ENCODE results near the gene ITGB7. TPM values are rescaled to one million over a fixed set of nuclear protein-coding genes. Genes with fewer than 3 reads are reported as not detected.

The ITGB7 gene
- total RNA-seq, 2 donors from 2014 or later: 88.0 to 111 TPM

DNA sequence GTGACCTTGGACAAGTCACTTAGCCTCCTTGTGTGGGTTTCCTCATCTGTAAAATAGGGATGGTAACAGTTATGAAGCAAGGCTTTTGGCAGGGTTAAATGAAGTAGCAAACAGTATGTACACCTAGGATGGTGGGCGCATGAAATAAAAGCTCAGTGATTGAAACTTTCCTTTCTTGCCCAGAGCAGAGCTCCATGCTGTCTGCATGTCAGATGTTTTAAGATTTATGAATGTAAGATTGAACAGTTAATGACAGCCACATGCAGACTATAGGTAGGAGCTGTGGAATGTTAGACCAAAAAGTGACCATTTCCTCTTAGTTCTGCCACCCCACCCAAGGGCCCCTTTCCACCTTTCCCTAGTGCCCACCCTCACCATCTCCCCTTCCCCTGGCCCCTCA is 12.1 kb downstream of the ITGB7 start:
- Mint-ChIP-seq H3K27ac (no peak overlapping the region), H3K36me3 (ENCODE audit: insufficient read depth in 2 of 2) (peaks cover 1 to 10% of the 10 kb centered on the region in 2 donors), H3K4me3 (no peak overlapping the region), H3K27me3 (ENCODE audit: low read depth) (no peaks in the 10 kb centered on the region), H3K9me3 (no peaks in the 10 kb centered on the region), H3K4me1 (ENCODE audit: low read depth) (peaks cover 29% of the 10 kb centered on the region)
- DNase-seq: no peak
- no peak for ATAC-seq (replicated peaks in 1 of 2)

DNA sequence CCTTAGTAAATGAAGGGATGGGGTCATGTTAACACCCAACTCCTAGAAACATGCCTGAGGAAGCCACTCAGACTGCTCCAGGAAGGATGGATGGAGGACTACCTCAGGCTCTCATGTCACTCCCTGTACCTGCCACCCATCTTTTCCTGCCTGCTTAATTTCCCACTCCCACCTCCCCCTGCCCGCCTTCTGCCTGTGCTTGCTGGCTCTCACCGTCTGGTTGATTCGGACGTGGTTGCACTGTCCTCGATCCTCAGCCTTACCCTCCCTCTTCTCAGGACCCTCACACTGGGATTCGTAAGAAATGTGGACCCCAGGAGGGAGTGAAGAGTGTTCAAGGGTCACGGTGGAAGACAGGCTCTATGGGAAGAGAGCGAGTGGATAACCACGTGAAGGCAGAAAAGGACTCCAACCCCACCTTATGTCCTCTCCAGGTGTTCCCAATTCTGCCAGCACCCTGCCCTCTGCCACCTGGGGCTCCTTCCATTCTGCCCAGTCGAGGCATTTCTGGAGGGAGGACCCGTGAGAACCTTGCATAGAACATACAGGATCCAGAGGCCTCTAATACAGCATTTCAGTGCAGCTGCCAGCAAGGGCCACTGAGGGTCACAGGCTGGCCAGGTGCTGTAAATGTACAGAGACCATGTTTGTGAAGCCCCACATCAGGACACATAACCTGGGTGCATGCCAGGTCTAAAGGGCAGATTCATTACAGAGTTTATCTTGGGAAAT is 12.9 kb downstream of the ITGB7 start:
- H3K9me3 Mint-ChIP-seq: no peaks in the 10 kb centered on the region
- DNase-seq: no peak
- peaks cover 29% of the 10 kb centered on the region for H3K4me1 Mint-ChIP-seq (ENCODE audit: low read depth)
- peaks cover 1 to 9% of the 10 kb centered on the region in 2 donors for H3K36me3 Mint-ChIP-seq (ENCODE audit: insufficient read depth in 2 of 2)
- no peak overlapping the region for H3K4me3 Mint-ChIP-seq
- no peak overlapping the region for H3K27ac Mint-ChIP-seq
- no peaks in the 10 kb centered on the region for H3K27me3 Mint-ChIP-seq (ENCODE audit: low read depth)
- ATAC-seq (replicated peaks in 1 of 2): no peak

DNA sequence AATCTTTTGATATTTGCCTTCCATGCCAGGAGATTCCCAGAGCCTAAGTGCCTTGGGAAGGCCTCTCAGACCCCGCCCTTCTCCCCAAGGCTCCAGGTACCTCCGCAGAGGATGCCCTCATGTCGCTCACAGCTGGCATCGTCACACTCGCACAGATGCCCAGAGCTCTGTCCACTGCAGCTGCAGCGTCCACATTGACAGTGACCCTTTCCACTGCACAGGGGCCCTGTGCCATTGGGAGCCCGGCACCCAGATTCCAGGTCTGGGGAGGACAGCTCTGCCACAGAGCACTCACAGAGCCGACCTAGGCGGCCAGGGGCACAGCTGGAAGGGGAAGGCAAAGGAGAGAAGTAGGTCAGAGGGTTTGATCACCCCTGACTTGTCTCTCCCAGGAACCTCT is 14.0 kb downstream of the ITGB7 start:
- H3K36me3 Mint-ChIP-seq (ENCODE audit: insufficient read depth in 2 of 2): peaks cover 1 to 11% of the 10 kb centered on the region in 2 donors
- H3K27me3 Mint-ChIP-seq (ENCODE audit: low read depth): no peaks in the 10 kb centered on the region
- peak overlapping the region; percentile 27 for H3K27ac Mint-ChIP-seq
- no peak overlapping the region for H3K4me3 Mint-ChIP-seq
- DNase-seq: no peak
- H3K4me1 Mint-ChIP-seq (ENCODE audit: low read depth): peaks cover 18% of the 10 kb centered on the region
- no peak for ATAC-seq (replicated peaks in 1 of 2)
- H3K9me3 Mint-ChIP-seq: no peaks in the 10 kb centered on the region

DNA sequence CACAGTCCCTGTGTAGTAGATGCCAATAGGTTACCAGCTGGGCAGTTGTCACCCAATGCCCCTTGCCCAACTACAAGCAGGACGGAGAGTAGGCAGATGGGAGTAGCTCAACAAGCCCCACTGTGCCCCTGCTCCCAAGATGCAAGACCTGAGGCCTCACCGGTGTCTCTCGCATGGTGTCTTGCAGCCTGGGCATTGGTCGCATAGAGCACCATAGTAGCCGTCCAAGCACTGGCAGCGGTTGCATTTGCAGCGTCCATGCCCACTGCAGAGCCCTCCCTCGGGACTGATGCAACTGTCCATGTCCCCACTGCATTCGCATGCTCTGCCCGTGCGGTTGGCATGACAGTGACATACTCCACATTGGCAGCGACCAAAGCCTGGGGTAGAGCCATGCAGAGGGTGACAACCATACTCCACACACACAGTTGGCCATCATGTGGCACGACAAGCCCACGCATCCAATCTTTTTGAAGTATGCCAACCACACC is 14.5 kb downstream of the ITGB7 start:
- Mint-ChIP-seq H3K36me3 (ENCODE audit: insufficient read depth in 2 of 2) (peaks cover 1 to 11% of the 10 kb centered on the region in 2 donors), H3K4me3 (no peak overlapping the region), H3K4me1 (ENCODE audit: low read depth) (peaks cover 15% of the 10 kb centered on the region), H3K27ac (no peak overlapping the region), H3K27me3 (ENCODE audit: low read depth) (no peaks in the 10 kb centered on the region), H3K9me3 (no peaks in the 10 kb centered on the region)
- ATAC-seq (replicated peaks in 1 of 2): no peak
- DNase-seq: no peak

DNA sequence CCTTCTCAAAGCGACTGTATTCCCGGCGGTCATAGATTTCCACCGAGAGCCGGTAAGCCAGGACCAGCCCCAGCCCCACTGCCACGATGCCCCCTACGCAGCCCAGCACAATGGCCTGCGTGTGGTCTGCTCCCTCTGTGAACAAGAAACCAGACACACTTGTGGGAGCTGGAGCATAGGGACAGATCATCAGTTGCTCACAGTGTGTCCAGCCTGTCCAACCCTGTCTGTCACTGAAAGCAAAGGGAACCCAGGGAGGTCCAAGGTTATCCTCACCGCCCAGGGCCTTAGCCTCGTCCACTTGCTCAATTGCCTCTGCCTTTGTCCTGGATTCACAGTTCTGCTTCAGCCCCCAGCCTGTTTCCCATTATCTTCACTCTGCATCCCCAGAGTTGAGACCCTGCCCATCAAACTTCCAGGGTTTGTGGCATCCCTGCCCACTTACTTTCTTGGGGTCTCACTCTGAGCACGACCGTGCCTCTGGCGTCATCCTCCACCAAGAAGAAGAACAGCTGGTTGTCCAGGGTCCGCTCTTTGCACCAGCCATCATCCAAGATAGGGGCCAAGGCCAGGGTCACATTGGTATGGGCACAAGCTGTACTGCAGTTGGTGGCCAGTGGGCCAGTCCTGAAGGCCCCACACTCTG is 15.0 kb downstream of the ITGB7 start:
- peaks cover 15% of the 10 kb centered on the region for H3K4me1 Mint-ChIP-seq (ENCODE audit: low read depth)
- H3K27me3 Mint-ChIP-seq (ENCODE audit: low read depth): no peaks in the 10 kb centered on the region
- no peak overlapping the region for H3K27ac Mint-ChIP-seq
- no peak overlapping the region for H3K4me3 Mint-ChIP-seq
- H3K9me3 Mint-ChIP-seq: no peaks in the 10 kb centered on the region
- ATAC-seq (replicated peaks in 1 of 2) (no peak), DNase-seq (no peak)
- peaks cover 1 to 16% of the 10 kb centered on the region in 2 donors for H3K36me3 Mint-ChIP-seq (ENCODE audit: insufficient read depth in 2 of 2)

DNA sequence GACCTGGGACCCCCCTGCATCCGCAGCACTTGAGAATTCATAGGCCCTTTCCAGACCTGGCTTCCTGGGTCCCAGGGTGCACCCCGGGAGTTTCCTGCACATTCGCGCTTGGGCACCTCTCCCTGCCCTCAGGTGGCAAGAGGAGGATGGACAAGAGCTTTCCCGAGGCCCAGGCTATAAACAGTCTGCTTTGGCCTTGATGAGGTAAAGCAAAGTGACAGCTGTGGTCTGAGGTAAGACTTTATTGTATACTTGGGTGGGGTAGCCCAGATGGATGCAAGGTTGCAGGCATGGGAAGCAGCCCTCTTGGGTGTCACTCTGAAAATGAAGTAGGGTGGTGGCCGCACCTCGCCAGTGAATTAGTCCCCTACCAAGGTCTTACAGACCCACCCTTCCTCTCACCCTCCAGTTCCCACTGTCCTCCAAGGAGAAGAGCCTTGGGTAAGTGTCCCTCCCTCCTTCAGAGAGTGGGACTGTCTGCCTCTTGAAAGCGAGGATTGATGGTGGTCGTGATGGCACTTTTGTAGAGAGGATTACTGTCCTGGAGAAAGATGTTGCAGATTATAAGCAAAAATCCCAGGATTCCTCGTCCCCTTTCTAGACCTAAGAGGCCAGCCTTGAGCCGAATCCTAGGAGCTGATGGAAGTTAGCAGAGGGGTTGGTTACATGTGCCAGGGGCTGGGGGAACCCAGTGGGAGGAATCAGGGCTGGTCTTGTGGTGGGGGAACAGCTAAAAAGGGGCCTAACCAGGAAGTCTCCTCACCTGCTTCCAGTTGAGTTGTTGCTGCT is 15.8 kb downstream of the ITGB7 start:
- Mint-ChIP-seq H3K4me1 (ENCODE audit: low read depth) (peaks cover 15% of the 10 kb centered on the region), H3K27me3 (ENCODE audit: low read depth) (no peaks in the 10 kb centered on the region), H3K27ac (no peak overlapping the region), H3K36me3 (ENCODE audit: insufficient read depth in 2 of 2) (peaks cover 0 to 19% of the 10 kb centered on the region in 2 donors), H3K9me3 (no peaks in the 10 kb centered on the region), H3K4me3 (no peak overlapping the region)
- DNase-seq: no peak
- no peak for ATAC-seq (replicated peaks in 1 of 2)

DNA sequence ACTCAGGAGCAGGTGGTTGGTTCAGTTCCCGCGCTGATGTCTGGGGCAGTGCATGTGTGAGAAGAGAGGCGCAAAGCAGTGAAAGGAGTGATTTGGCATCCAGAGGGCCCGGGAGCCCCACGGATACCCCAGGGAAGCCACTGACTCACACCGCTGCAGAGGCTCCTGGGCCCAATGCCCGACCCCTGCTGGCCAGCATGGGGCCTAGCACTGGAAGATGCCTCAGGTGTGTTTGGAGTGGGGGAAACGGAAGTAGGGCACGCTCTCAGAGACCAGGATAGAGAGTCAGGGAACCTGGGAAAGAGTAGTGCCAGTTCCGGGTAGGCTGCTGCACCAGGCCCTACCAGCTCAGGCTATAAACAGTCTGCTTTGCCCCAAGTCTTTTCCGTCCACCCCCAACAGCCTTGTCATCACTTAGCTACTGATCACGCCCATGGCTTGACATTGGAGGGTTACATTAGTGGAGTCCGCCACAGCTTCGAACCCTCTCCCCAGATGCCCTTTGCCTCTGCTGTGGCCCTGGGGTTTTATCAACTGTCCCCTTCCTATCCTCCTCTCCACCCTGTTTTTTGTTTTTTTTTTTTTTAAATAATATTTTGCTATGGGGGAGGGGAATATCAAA is 16.8 kb downstream of the ITGB7 start:
- peak; percentile 86 for ATAC-seq (replicated peaks in 1 of 2)
- no peak overlapping the region for H3K27ac Mint-ChIP-seq
- no peaks in the 10 kb centered on the region for H3K9me3 Mint-ChIP-seq
- H3K36me3 Mint-ChIP-seq (ENCODE audit: insufficient read depth in 2 of 2): peaks cover 0 to 22% of the 10 kb centered on the region in 2 donors
- peaks cover 10% of the 10 kb centered on the region for H3K4me1 Mint-ChIP-seq (ENCODE audit: low read depth)
- DNase-seq: peak; percentile 48 to 58
- no peak overlapping the region for H3K4me3 Mint-ChIP-seq
- no peaks in the 10 kb centered on the region for H3K27me3 Mint-ChIP-seq (ENCODE audit: low read depth)

DNA sequence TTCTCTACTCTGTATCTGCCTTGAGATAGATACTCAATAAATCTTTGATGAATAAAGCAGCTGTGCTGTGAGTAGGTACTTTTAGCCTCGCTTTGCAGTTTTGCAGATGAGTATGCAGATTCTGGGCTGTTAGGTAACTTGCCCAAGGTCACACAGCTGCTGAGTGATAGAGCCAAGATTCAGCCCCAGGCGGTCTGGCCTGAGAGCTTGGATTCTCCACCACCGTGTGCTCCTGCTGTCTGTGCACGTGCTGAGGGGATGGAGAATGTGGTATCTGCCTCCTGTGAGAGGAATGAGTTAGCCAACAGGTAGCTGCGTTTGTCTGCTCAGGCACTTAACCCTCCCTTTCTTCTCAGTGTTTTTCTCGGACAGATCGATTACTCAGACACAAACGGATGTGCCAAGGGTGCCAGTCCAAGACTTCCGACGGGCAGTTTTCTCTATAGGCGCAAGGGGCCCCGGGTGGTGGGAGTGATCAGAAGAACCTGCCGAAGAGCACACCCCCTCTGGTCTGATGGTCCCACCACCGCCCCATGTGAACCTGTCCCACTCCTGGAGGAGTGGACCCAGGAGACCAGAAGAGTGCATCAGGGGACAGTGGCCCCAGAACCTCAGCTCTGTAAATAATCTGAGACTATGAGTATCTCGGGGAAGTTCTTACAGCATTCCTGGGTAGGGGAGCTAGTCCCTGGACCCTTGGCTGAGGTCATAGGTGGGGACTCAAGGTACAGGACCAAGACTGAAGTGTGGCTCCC is 19.7 kb downstream of the ITGB7 start:
- Mint-ChIP-seq H3K27ac (no peak overlapping the region), H3K4me3 (no peak overlapping the region), H3K36me3 (ENCODE audit: insufficient read depth in 2 of 2) (peaks cover 7 to 28% of the 10 kb centered on the region in 2 donors), H3K4me1 (ENCODE audit: low read depth) (peaks cover 35% of the 10 kb centered on the region), H3K9me3 (no peaks in the 10 kb centered on the region), H3K27me3 (ENCODE audit: low read depth) (no peaks in the 10 kb centered on the region)
- DNase-seq (no peak), ATAC-seq (replicated peaks in 1 of 2) (no peak)

DNA sequence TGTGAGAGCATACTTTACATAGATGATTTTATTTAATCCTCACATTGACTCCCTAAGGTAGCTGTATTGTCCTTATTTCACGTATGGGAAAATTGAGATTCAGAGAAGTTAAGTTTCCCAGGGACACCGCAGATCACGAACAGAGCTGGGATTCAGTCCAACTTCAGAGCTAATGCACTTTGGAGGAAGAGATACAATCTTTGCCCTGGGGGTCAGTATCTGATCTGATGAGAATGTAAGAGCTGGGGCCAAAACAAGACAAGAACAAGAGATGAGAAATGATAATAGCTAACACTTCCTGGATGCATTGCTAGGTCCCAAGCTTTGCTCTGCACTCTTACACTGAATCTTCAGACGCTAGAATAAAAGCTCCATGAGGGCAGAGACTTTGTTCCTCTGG is 20.3 kb downstream of the ITGB7 start:
- Mint-ChIP-seq H3K36me3 (ENCODE audit: insufficient read depth in 2 of 2) (peaks cover 11 to 30% of the 10 kb centered on the region in 2 donors), H3K4me1 (ENCODE audit: low read depth) (peaks cover 41% of the 10 kb centered on the region), H3K4me3 (no peak overlapping the region), H3K27ac (no peak overlapping the region), H3K9me3 (no peaks in the 10 kb centered on the region), H3K27me3 (ENCODE audit: low read depth) (no peaks in the 10 kb centered on the region)
- ATAC-seq (replicated peaks in 1 of 2) (no peak), DNase-seq (no peak)

DNA sequence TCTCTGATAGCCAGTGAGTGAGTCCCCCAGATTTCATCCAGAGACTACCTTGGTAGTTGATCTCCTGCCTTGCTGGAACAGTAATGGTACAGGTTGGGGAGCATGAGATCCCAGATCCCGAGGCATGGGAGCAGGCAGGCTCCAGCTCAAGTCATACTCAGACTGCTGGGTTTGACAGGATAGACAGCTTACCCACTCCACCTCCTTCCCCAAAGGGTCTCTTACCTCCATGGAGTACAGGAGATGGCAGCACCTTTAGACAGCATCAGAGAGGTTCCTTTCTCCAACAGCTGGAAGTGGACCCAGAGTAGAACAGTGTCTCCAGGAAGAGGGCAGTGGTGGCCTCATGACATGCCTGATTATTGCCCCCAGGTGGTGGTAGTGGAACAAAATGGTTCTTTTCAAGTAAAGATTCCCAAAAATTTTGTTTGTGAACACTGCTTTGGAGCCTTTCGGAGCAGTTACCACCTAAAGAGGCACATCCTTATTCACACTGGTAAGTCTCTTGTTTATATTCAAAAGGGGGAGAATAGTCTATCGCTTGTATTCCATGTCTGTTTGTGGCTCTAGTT is 21.4 kb downstream of the ITGB7 start:
- ATAC-seq (replicated peaks in 1 of 2): no peak
- H3K4me1 Mint-ChIP-seq (ENCODE audit: low read depth): peaks cover 47% of the 10 kb centered on the region

DNA sequence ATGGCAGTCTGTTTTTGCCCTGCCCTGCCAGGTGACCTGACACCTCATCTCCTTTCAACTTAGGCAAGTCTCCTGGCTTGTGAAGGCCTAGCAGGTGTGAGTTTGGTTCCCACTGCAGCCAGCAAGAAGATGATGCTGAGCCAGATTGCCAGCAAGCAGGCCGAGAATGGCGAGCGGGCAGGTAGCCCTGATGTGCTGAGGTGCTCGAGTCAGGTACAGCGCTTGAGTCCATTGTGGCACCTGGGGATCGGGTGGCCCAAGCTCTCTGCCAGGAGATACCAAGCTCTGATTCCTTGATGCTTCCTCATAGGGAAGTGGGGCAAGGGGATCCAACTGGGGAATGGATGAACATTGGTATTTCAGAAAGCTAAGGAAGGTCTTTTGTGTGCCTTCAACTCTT is 22.2 kb downstream of the ITGB7 start:
- Mint-ChIP-seq H3K9me3 (no peaks in the 10 kb centered on the region), H3K4me1 (ENCODE audit: low read depth) (peaks cover 46% of the 10 kb centered on the region), H3K4me3 (peak overlapping the region in 1 of 2 donors; percentile 7), H3K27me3 (ENCODE audit: low read depth) (no peaks in the 10 kb centered on the region), H3K36me3 (ENCODE audit: insufficient read depth in 2 of 2) (peaks cover 15 to 36% of the 10 kb centered on the region in 2 donors), H3K27ac (peak overlapping the region; percentile 24)
- ATAC-seq (replicated peaks in 1 of 2) (no peak), DNase-seq (no peak)

More for the DNA sequence above, 21.4 kb downstream of the ITGB7 start:
- DNase-seq: no peak
- no peaks in the 10 kb centered on the region for H3K27me3 Mint-ChIP-seq (ENCODE audit: low read depth)
- H3K36me3 Mint-ChIP-seq (ENCODE audit: insufficient read depth in 2 of 2): peaks cover 15 to 36% of the 10 kb centered on the region in 2 donors
- H3K27ac Mint-ChIP-seq: peak overlapping the region; percentile 22
- no peaks in the 10 kb centered on the region for H3K9me3 Mint-ChIP-seq
- H3K4me3 Mint-ChIP-seq: no peak overlapping the region

DNA sequence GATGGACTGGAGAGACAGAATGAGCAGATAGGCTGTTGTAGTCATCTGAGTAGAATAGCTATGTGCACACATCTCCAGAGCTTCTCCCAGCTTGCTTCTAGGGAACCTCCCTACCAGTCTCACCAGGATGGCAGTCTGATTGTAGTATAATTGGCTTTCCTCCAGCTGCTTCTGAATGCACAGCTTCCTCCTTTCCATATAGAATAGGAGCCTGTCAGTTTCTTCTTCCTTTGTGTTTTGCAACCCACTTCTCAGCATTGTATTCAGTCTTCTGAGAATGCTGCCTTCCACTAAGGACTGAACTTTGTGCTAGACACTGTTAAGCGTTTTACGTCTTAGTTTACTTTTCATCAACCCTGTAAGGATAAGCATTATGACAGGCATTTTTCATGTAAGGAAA is 24.1 kb downstream of the ITGB7 start:
- DNase-seq: no peak
- ATAC-seq (replicated peaks in 1 of 2): no peak
- H3K9me3 Mint-ChIP-seq: no peaks in the 10 kb centered on the region
- H3K4me3 Mint-ChIP-seq: peak overlapping the region; percentile 88 to 97
- peak overlapping the region; percentile 70 for H3K27ac Mint-ChIP-seq
- H3K4me1 Mint-ChIP-seq (ENCODE audit: low read depth): peaks cover 52% of the 10 kb centered on the region
- no peaks in the 10 kb centered on the region for H3K27me3 Mint-ChIP-seq (ENCODE audit: low read depth)
- H3K36me3 Mint-ChIP-seq (ENCODE audit: insufficient read depth in 2 of 2): peaks cover 15 to 32% of the 10 kb centered on the region in 2 donors
